ENCODE data around the gene BSPRY. TPM values are rescaled to one million over a fixed set of nuclear protein-coding genes. Genes with fewer than 3 reads are reported as not detected.
A peak's percentile ranks its signal among the peaks of the same experiment; 100 is the strongest.

The BSPRY gene
- total RNA-seq, 1 donor from 2014 or later, result 9.0 TPM

- no peak for TF ChIP-seq CTCF (conservative IDR thresholded peaks at IDR 0.05)
- Mint-ChIP-seq H3K4me3 (peak overlapping the region; percentile 99), H3K27me3 (no peaks in the 10 kb centered on the region), H3K9me3 (no peaks in the 10 kb centered on the region), H3K4me1 (ENCODE audit: unreplicated experiment) (peaks cover 18% of the 10 kb centered on the region), H3K27ac (peak overlapping the region; percentile 100), H3K36me3 (peaks cover 23% of the 10 kb centered on the region)
- peak; percentile 76 for DNase-seq (ENCODE audit: extremely low spot score, unreplicated experiment)
Observed at GRCh38 chr9:113409883-113410206, 60.5 kb downstream of the BSPRY start.

GRCh38 chr9:113410207-113410864 is 61.0 kb downstream of the BSPRY start, which contains the start of the genes C9orf43 and POLE3:
Gene C9orf43 (plus strand): TSS chr9:113410747. CDS start chr9:113413494, 2,747 bp downstream.
Gene POLE3 (minus strand): TSS chr9:113410675. CDS start chr9:113410293, 382 bp downstream.
- DNase-seq (ENCODE audit: extremely low spot score, unreplicated experiment), result peak; percentile 96
- TF ChIP-seq CTCF (conservative IDR thresholded peaks at IDR 0.05), result no peak
- H3K27ac Mint-ChIP-seq, result peak within 1 kb of the TSS; percentile 100
- H3K9me3 Mint-ChIP-seq, result no peaks in the 10 kb centered on the region
- peaks cover 18% of the 10 kb centered on the region for H3K4me1 Mint-ChIP-seq (ENCODE audit: unreplicated experiment)
- no peaks in the 10 kb centered on the region for H3K27me3 Mint-ChIP-seq
- peak within 1 kb of the TSS; percentile 99 for H3K4me3 Mint-ChIP-seq
- peaks cover 23% of the 10 kb centered on the region for H3K36me3 Mint-ChIP-seq

- no peaks in the 10 kb centered on the region for H3K36me3 Mint-ChIP-seq
- no peak overlapping the region for H3K4me3 Mint-ChIP-seq
- TF ChIP-seq CTCF (conservative IDR thresholded peaks at IDR 0.05), result no peak
Observed at GRCh38 chr9:113416149-113416721, 66.9 kb downstream of the BSPRY start.

GRCh38 chr9:113417370-113417769 is 68.0 kb downstream of the BSPRY start:
- Mint-ChIP-seq H3K4me3 (no peak overlapping the region), H3K9me3 (no peaks in the 10 kb centered on the region), H3K4me1 (ENCODE audit: unreplicated experiment) (no peaks in the 10 kb centered on the region), H3K27ac (no peak overlapping the region), H3K36me3 (no peaks in the 10 kb centered on the region), H3K27me3 (no peaks in the 10 kb centered on the region)
- DNase-seq (ENCODE audit: extremely low spot score, unreplicated experiment), result no peak
- TF ChIP-seq CTCF (conservative IDR thresholded peaks at IDR 0.05), result no peak

More at GRCh38 chr9:113416149-113416721, 66.9 kb downstream of the BSPRY start:
- H3K27me3 Mint-ChIP-seq, result no peaks in the 10 kb centered on the region
- H3K9me3 Mint-ChIP-seq, result no peaks in the 10 kb centered on the region
- DNase-seq (ENCODE audit: extremely low spot score, unreplicated experiment), result no peak
- no peak overlapping the region for H3K27ac Mint-ChIP-seq
- no peaks in the 10 kb centered on the region for H3K4me1 Mint-ChIP-seq (ENCODE audit: unreplicated experiment)

Other genes with a start within 250 kb of the BSPRY start
- 7.6 and 10.7 TPM in 2 replicates for gene SLC31A2, start 198.5 kb upstream of the BSPRY start, total RNA-seq (ENCODE audit: low replicate concordance)
- gene FKBP15, start 128.3 kb upstream of the BSPRY start, total RNA-seq (ENCODE audit: low replicate concordance), result 23.8 and 24.6 TPM in 2 replicates
- gene SLC31A1, start 128.0 kb upstream of the BSPRY start, total RNA-seq (ENCODE audit: low replicate concordance), result 31.7 and 45.8 TPM in 2 replicates
- 33.9 and 34.8 TPM in 2 replicates for gene CDC26, start 74.0 kb upstream of the BSPRY start, total RNA-seq (ENCODE audit: low replicate concordance)
- gene PRPF4, start 73.9 kb upstream of the BSPRY start, total RNA-seq (ENCODE audit: low replicate concordance), result 27.2 and 38.0 TPM in 2 replicates
- gene RNF183, start 46.2 kb upstream of the BSPRY start, total RNA-seq (ENCODE audit: low replicate concordance), result 0.77 and 1.0 TPM in 2 replicates
- 5.0 and 6.7 TPM in 2 replicates for gene WDR31, start 9.3 kb upstream of the BSPRY start, total RNA-seq (ENCODE audit: low replicate concordance)
- gene HDHD3, start 27.4 kb downstream of the BSPRY start, total RNA-seq (ENCODE audit: low replicate concordance), result 33.9 and 53.1 TPM in 2 replicates
- 41.4 and 57.0 TPM in 2 replicates for gene ALAD, start 51.7 kb downstream of the BSPRY start, total RNA-seq (ENCODE audit: low replicate concordance)
- gene POLE3, start 61.1 kb downstream of the BSPRY start, total RNA-seq (ENCODE audit: low replicate concordance), result 43.2 and 54.9 TPM in 2 replicates
- gene C9orf43, start 61.2 kb downstream of the BSPRY start, total RNA-seq (ENCODE audit: low replicate concordance), result 0.80 and 0.88 TPM in 2 replicates
- 9.6 and 29.9 TPM in 2 replicates for gene RGS3, start 114.2 kb downstream of the BSPRY start, total RNA-seq (ENCODE audit: low replicate concordance)

All from type B pancreatic cell (in vitro differentiated cells).